Ovary (tissue), 9 donors: ENCODE data around the gene NIF3L1. TPM values are rescaled to one million over a fixed set of nuclear protein-coding genes. Genes with fewer than 3 reads are reported as not detected.

Experiments
- DNase-seq, 5 donors: peaks; one replicate each; pipeline ENCODE4 v3.0.0-alpha.2; 2019 to 2020
- H3K27ac ChIP-seq, 2 donors: fragments of 200-600 bp; one replicate each; pipeline versions ENCODE4 v1.5.1 to v1.8.0; 2019 to 2022
- H3K27me3 ChIP-seq: fragments of 200-600 bp; one replicate; pipeline ENCODE4 v1.8.0; 2022
- H3K36me3 ChIP-seq: fragments of 200-600 bp; sonication (generic); one replicate; pipeline ENCODE4 v1.5.1; 2019
- H3K4me1 ChIP-seq: one replicate; pipeline ENCODE4 v1.8.1; 2013; ENCODE audit warnings: mild to moderate bottlenecking, moderate library complexity; ENCODE audit not compliant: insufficient read depth
- H3K4me3 ChIP-seq: fragments of 200-600 bp; sonication (generic); one replicate; pipeline ENCODE4 v1.5.1; 2017
- H3K9me3 ChIP-seq, 2 donors: fragments of 200-600 bp in 1 of 2; sonication (generic) in 1 of 2; one replicate each; pipeline versions ENCODE4 v1.5.1 to v1.8.1; 2013 to 2019; ENCODE audit warnings: mild to moderate bottlenecking in 1 of 2, moderate library complexity in 1 of 2
- EP300 ChIP-seq: sonication (generic); formaldehyde crosslinking; IDR thresholded peaks from one replicate; pipeline ENCODE4 v1.6.1; 2017; ENCODE audit warnings: antibody characterized with exemption
- POLR2A ChIP-seq: fragments of 450-650 bp; IDR thresholded peaks from one replicate; pipeline ENCODE4 v1.6.1; 2017; ENCODE audit warnings: antibody characterized with exemption, mild to moderate bottlenecking, moderate library complexity
- WGBS, 3 donors: extraction: QIAGEN DNeasy Blood & Tissue Kit in 1 of 3; methylation state at CpG; one replicate each; pipeline versions ENCODE4 v1.1.5 to v1.1.7; 2013 to 2017; 5-methylcytosine and 5-hydroxymethylcytosine counted together
- intact Hi-C, 4 donors: fragments of 100-400 bp; cut with DNase I; formaldehyde crosslinking; loops; one replicate each; pipeline versions ENCODE4 v1.11.0 to v1.15.1; 2022 to 2023
- polyA plus RNA-seq, 2 donors: library from polyadenylated mRNA; stranded (reverse); fragments of 200-250 nt in 1 of 2; fragments of 350-450 nt in 1 of 2; fragmentation: Illumina TruSeq in 1 of 2; extraction: RNeasy Lipid Tissue Mini Kit (QIAGEN cat#74804) in 1 of 2; gene quantifications; one replicate each; pipeline ENCODE4 v1.2.3, GENCODE V29; 2013 to 2014
- total RNA-seq, 7 donors: library from RNA; depleted of rRNA in 2 of 7; stranded (reverse); fragments of >200 nt in 2 of 7; fragmentation: NEBNext Ultra II Directional in 3 of 7; extraction: Animal tissue kit (Norgen Biotek cat#: 25700) in 3 of 7; gene quantifications; one replicate each; pipeline versions ENCODE4 v1.1.0 to v1.2.4, GENCODE V29; 2016 to 2023
- TF ChIP-seq, protein P1 (sequence below), 3 donors: fragments of 450-650 bp in 2 of 3; fragments of 200-600 bp in 1 of 3; IDR thresholded peaks; one replicate each; pipeline versions ENCODE4 v1.5.1 to v1.8.0; 2016 to 2022; ENCODE audit warnings: antibody characterized with exemption in 3 of 3, mild to moderate bottlenecking in 1 of 3
- donor health status: DM: no; HTN: no; CAD: no; lungs with moderate emphysema.
- donor health status: DM: no; HTN: no; CAD: no.
- donor health status: Bipolar disorder and iron deficiency.
- donor health status: DM: yes; HTN: yes; CAD: no.
- donor health status: DM: no; HTN: no; CAD: no.
- donor health status: DM: yes; HTN: yes; CAD: no.

Gene NIF3L1
- total and polyA plus RNA-seq, 9 donors = 12.8 to 29.6 (median 17.7) TPM

DNA sequence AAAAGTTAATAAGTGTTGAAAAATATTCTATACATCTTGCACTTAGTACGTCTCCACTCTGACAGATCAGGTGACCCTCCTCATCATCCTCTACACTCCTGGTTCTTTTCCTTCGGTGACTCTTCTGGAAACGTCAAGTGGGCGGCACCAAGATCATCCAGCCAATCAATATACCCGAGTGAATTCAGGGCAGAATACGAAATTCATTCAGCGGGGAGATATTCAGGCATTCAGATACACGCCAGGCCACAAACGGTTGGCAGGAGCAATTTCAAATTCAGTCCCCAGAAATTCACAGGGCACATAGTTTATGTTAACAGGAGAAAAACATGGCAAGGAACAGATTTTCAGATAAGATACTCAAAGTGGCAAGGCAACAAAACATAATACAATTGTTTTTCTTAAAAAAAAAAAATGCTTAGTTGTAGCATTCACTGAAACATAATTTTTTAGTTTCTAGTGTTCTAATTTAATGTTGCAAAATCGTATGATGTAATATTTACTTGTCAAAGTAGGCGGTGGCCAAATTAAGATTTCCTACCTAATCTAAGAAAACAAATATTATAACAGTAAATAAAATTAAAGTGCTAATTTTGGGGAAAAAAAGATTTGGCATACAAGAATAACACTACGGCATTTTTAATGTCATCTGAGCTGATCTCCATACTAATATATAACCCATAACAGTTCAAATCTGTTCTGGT, 28.9 kb upstream of the NIF3L1 start:
- Histone ChIP-seq H3K9me3 (no peaks in the 10 kb centered on the region), H3K27me3 (no peaks in the 10 kb centered on the region), H3K36me3 (no peaks in the 10 kb centered on the region), H3K4me1 (peaks cover 12% of the 10 kb centered on the region), H3K27ac (no peak overlapping the region), H3K4me3 (peak overlapping the region; percentile 100)
- DNase-seq = peak in 1 of 5 donors; percentile 44
- 23 to 28% (median 24%) methylated on average over 12 of the region's 12 CpGs for WGBS, 3 donors
- intact Hi-C loops = loop anchor here in 3 of 4 donors (5.0 to 10.0 kb wide), 2 partner anchors 45 to 48 kb away; partner anchors contain the start of gene BZW1 (in 3 of the 3)
- TF ChIP-seq, protein P1, sequence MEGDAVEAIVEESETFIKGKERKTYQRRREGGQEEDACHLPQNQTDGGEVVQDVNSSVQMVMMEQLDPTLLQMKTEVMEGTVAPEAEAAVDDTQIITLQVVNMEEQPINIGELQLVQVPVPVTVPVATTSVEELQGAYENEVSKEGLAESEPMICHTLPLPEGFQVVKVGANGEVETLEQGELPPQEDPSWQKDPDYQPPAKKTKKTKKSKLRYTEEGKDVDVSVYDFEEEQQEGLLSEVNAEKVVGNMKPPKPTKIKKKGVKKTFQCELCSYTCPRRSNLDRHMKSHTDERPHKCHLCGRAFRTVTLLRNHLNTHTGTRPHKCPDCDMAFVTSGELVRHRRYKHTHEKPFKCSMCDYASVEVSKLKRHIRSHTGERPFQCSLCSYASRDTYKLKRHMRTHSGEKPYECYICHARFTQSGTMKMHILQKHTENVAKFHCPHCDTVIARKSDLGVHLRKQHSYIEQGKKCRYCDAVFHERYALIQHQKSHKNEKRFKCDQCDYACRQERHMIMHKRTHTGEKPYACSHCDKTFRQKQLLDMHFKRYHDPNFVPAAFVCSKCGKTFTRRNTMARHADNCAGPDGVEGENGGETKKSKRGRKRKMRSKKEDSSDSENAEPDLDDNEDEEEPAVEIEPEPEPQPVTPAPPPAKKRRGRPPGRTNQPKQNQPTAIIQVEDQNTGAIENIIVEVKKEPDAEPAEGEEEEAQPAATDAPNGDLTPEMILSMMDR (IDR thresholded peaks at IDR 0.05) = no peak
- TF ChIP-seq POLR2A = no peak
- TF ChIP-seq EP300 = no peak

GRCh38 chr2:200861617-200862155, 27.5 kb upstream of the NIF3L1 start:
- Histone ChIP-seq H3K27ac (peak overlapping the region; percentile 99), H3K4me3 (peak overlapping the region; percentile 100), H3K36me3 (no peaks in the 10 kb centered on the region), H3K9me3 (no peaks in the 10 kb centered on the region), H3K4me1 (peaks cover 12% of the 10 kb centered on the region), H3K27me3 (no peaks in the 10 kb centered on the region)
- TF ChIP-seq POLR2A (no peak), EP300 (no peak)
- TF ChIP-seq, protein P1 (IDR thresholded peaks at IDR 0.05) = no peak
- no peak for DNase-seq
- 4 to 6% (median 5%) methylated on average over 4 of the region's 4 CpGs for WGBS, 3 donors
- intact Hi-C loops = loop anchor here in 3 of 4 donors (5.0 to 10.0 kb wide), 2 partner anchors 47 to 49 kb away; partner anchors contain the start of gene BZW1 (in 3 of the 3)

DNA sequence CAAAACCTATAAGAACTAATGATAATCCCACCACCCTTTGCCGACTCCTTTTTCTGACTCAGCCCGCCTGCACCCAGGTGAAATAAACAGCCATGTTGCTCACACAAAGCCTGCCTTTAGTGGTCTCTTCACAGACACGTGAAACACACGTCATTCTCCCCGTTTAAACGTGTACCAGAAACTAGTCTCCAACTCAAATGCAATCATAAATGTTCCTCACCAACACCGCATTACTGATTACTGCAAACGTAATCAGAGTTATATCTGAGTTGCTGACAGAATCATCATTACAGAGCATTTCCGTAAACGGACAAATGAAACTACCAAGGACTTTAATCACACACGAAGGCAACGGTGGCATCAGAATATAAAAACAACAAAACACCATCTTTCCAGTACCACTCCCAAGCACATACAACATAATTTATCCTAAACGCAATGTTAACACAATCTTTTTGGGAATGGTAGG, 26.6 kb upstream of the NIF3L1 start:
- Histone ChIP-seq H3K27ac (peak overlapping the region; percentile 99), H3K4me3 (peak overlapping the region; percentile 100), H3K36me3 (no peaks in the 10 kb centered on the region), H3K27me3 (no peaks in the 10 kb centered on the region), H3K4me1 (peaks cover 15% of the 10 kb centered on the region), H3K9me3 (no peaks in the 10 kb centered on the region)
- 0 to 1% (median 0%) methylated on average over 13 of the region's 13 CpGs for WGBS, 3 donors
- peak in 3 of 5 donors; percentile 27 to 51 (median 41) for DNase-seq
- TF ChIP-seq POLR2A = peak; percentile 38
- TF ChIP-seq, protein P1 (IDR thresholded peaks at IDR 0.05) = no peak
- intact Hi-C loops = loop anchor here in 3 of 4 donors (5.0 to 10.0 kb wide), 2 partner anchors 48 to 50 kb away; partner anchors contain the start of gene BZW1 (in 3 of the 3)

- Histone ChIP-seq H3K4me1 (peaks cover 12% of the 10 kb centered on the region), H3K9me3 (no peaks in the 10 kb centered on the region), H3K27ac (peak overlapping the region; percentile 99), H3K36me3 (no peaks in the 10 kb centered on the region), H3K4me3 (peak overlapping the region; percentile 100), H3K27me3 (no peaks in the 10 kb centered on the region)
- peak in 1 of 5 donors; percentile 34 for DNase-seq
- intact Hi-C loops = loop anchor here (2.0 to 10.0 kb wide), 3 partner anchors 49 to 51 kb away; partner anchors contain the start of gene BZW1 (in 3 of the 4)
- TF ChIP-seq, protein P1 (IDR thresholded peaks at IDR 0.05) = no peak
- TF ChIP-seq EP300 = no peak
- TF ChIP-seq POLR2A = no peak
- 0 to 1% (median 1%) methylated on average over 19 of the region's 19 CpGs for WGBS, 3 donors
Measured at GRCh38 chr2:200863782-200864175, 25.4 kb upstream of the NIF3L1 start.
